ES-I3 (cell line): Measurements from ENCODE around the gene ABTB2.
"Not testable (repeated sequence)": the region's sequence is repeated elsewhere in the genome, so short reads cannot be mapped to it uniquely, and the experiment has no call there.

Experiments
- H3K36me3 ChIP-seq: 2 replicates; pipeline ENCODE4 v1.6.1; 2013; ENCODE audit warnings: mild to moderate bottlenecking, low read length, control low read depth, moderate library complexity; ENCODE audit not compliant: insufficient read depth
- H3K4me1 ChIP-seq: 2 replicates; pipeline ENCODE4 v1.6.1; 2013; ENCODE audit warnings: mild to moderate bottlenecking, control low read depth, low read length; ENCODE audit not compliant: insufficient read depth
- H3K9ac ChIP-seq: 2 replicates; pipeline ENCODE4 v1.6.1; 2013; ENCODE audit warnings: low read depth, mild to moderate bottlenecking, low read length, moderate library complexity
- H3K9me3 ChIP-seq: 2 replicates; pipeline ENCODE4 v1.6.1; 2013; ENCODE audit warnings: mild to moderate bottlenecking, low read length, moderate library complexity; ENCODE audit not compliant: control insufficient read depth, insufficient read depth

The ABTB2 gene

GRCh38 chr11:34185926-34186841 is 171.6 kb downstream of the ABTB2 start:
- no peak overlapping the region for H3K9ac ChIP-seq
- no peaks in the 10 kb centered on the region for H3K36me3 ChIP-seq
- peaks cover 34% of the 10 kb centered on the region for H3K4me1 ChIP-seq
- H3K9me3 ChIP-seq: no peaks in the 10 kb centered on the region

DNA sequence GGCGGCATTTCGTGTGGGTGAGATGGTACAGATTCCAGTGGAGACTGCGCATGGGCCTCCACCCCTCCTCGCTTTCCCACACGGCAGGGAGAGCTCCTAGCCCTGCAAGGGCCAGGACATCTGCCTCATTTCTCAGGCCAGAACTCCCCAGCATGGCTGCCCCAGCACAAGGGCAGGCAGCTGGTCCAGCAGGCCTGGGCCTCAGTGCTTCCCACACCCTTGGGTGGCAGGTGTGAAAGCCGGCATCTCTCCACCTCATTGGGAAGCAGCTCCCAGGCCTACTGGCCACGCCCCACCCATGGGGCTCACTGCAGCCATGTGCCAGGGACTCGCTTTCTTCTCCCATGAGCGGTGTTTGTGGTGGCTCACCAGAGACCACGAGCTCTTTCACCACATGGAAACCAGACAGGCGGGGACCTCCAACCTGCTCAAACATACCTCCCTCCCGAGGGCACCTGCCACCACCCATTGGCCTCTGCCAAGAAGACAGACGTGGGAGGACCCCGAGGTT is 173.2 kb downstream of the ABTB2 start:
- H3K9me3 ChIP-seq: no peaks in the 10 kb centered on the region
- H3K36me3 ChIP-seq: no peaks in the 10 kb centered on the region
- no peak overlapping the region for H3K9ac ChIP-seq
- H3K4me1 ChIP-seq: peaks cover 30% of the 10 kb centered on the region

DNA sequence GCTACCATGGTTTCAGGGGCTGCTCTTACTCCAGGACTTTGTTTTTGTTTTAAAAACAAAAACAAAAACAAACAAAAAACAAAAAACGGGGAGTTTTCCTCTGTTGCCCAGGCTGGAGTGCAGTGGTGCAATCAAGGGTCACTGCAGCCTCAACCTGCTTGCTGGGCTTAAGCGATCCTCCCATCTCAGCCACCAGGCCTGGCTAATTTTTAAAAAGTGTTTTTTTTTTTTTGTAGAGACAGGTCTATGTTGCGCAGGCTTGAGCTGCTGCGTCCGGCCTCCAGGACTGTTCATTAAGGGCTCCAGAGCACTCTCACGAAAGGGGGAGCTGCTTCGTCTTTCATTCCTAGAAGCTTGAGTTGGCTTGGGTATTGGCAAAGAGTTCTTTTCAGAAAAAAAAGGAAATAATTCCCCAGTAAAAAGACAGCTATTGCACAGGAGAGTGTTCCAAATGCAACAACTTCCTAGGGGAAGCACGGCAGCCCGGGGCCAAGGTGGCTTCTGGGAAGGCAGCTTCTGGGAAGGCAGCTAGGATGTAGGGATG is 173.9 kb downstream of the ABTB2 start:
- peaks cover 29% of the 10 kb centered on the region for H3K4me1 ChIP-seq
- H3K9ac ChIP-seq: no peak overlapping the region
- H3K9me3 ChIP-seq: no peaks in the 10 kb centered on the region
- no peaks in the 10 kb centered on the region for H3K36me3 ChIP-seq

DNA sequence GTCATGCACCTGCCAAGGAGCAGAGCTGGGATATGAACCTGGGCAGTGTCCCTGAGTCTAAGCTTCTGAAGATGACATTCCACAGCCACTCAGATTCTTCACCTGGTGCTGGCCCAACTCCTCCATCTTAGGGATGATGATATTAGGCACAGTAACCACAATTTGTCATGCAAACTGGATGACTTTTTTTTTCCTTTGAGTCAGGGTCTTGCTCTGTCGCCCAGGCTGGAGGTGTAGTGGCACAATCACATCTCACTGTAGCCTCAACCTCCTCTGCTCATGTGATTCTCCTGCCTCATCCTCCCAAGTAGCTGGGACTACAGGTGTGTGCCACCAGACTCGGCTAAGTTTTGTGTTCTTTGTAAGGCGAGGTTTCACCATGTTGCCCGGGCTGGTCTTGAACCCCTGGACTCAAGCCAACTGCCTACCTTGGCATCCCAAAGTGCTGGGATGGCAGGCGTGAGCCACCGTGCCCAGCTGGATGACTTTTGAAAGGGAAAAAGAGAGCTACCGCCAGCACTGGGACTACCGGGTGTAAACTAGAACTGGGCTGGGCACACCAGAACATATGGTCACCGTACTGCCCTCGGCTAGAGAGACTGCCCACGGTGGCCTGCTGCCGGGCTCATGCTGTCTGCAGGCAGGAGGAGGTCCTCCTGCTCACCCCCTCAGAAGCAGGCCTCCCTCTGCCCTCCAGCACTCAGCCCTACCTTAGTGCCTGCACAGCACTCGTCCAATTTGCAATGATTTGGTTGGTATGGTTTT is 174.7 kb downstream of the ABTB2 start:
- Histone ChIP-seq H3K36me3 (no peaks in the 10 kb centered on the region), H3K4me1 (peaks cover 21% of the 10 kb centered on the region), H3K9me3 (no peaks in the 10 kb centered on the region), H3K9ac (no peak overlapping the region)

- Histone ChIP-seq H3K4me1 (peaks cover 15% of the 10 kb centered on the region), H3K9me3 (no peaks in the 10 kb centered on the region), H3K9ac (no peak overlapping the region), H3K36me3 (no peaks in the 10 kb centered on the region)
Observed at GRCh38 chr11:34182425-34182824, 175.4 kb downstream of the ABTB2 start.

DNA sequence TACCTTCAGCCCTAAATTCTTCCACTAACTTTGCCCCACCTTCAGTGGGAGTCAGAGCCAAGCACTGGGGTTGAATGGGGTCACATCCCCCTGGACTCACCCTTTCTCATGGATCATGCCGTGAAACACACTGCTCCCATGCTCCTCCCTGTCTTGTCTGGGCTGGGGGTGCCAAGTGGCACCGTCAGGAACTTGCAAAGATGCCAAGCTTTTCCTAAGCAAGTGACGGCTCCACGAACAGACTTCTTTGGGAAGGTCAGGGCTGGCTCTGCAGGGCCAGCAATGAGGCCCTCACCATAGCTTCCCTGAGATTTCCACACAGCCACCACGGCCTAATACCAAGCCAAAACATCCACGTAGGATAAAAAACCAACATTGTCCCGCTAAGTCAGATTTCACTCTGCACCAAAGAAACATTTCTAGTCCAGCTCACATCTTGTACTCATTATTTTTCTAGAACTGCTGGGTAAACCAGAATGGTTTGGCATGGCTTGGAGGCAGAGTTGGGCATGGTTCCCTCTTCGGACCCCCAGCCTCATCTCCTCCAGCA is 175.9 kb downstream of the ABTB2 start:
- Histone ChIP-seq H3K9me3 (no peaks in the 10 kb centered on the region), H3K36me3 (no peaks in the 10 kb centered on the region), H3K4me1 (peaks cover 11% of the 10 kb centered on the region), H3K9ac (no peak overlapping the region)

DNA sequence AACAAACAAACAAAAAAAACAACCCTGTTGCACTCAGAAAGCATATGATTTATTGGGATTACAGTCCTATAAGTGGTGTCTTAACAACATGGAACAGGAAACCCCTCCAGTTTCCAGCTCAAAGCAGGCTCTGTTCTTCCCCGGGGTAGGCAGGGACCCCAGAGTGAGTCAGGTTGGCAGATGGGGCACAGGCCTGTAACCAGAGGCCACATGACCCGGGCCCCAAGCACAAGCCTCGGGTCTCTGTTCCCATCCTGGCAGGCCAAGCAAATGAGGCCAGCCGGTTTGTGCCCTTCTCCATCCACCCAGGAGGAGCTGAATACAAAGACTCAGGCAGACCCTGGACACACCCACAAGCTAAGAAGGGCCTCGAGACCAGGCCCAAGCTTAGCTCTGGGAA is 176.6 kb downstream of the ABTB2 start:
- Histone ChIP-seq H3K36me3 (no peaks in the 10 kb centered on the region), H3K4me1 (peaks cover 4% of the 10 kb centered on the region; the same call in 1 of the 2 replicates), H3K9ac (no peak overlapping the region), H3K9me3 (no peaks in the 10 kb centered on the region)

GRCh38 chr11:34180814-34181165 is 177.0 kb downstream of the ABTB2 start:
- not testable (repeated sequence) for H3K36me3 ChIP-seq, H3K9me3 ChIP-seq, H3K9ac ChIP-seq, H3K4me1 ChIP-seq

GRCh38 chr11:34180040-34180813 is 177.6 kb downstream of the ABTB2 start:
- Histone ChIP-seq H3K9me3 (no peaks in the 10 kb centered on the region), H3K36me3 (no peaks in the 10 kb centered on the region), H3K9ac (no peak overlapping the region), H3K4me1 (no peaks in the 10 kb centered on the region)

DNA sequence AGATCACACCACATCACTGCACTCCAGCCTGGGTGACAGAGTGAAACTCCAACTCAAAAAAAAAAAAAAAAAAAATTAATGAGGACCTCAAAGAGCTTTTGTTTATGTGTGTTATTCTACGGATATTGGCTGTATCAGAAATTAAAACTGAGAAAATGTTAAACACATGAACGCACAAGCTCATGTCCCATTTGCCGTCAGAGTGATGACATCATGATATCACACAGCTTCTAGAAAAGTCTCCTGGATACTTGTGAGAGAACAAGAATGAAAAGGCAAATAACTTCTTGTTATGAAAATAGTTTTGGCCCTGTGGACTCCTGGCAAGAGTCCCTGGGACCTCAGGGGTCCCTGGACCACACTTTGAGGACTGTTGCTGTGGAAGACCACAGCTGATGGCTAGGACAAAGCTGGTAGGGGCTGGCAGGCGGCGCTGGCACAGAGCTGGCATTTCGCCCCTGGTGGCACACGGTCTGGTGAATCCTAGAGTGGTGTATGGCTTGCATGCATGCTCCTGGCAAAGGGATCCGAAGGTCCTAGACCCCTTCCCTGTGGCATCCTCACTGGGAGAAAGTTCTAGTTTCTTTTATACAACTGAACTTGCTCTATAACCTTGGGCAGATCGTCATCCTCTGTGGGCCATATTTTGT is 178.7 kb downstream of the ABTB2 start:
- Histone ChIP-seq H3K9me3 (no peaks in the 10 kb centered on the region), H3K9ac (no peak overlapping the region), H3K36me3 (no peaks in the 10 kb centered on the region), H3K4me1 (no peaks in the 10 kb centered on the region; the same call in 1 of the 2 replicates)

- Histone ChIP-seq H3K36me3 (no peaks in the 10 kb centered on the region), H3K9ac (no peak overlapping the region), H3K9me3 (no peaks in the 10 kb centered on the region), H3K4me1 (no peaks in the 10 kb centered on the region; the same call in 1 of the 2 replicates)
Observed at GRCh38 chr11:34178209-34178821, 179.5 kb downstream of the ABTB2 start.

DNA sequence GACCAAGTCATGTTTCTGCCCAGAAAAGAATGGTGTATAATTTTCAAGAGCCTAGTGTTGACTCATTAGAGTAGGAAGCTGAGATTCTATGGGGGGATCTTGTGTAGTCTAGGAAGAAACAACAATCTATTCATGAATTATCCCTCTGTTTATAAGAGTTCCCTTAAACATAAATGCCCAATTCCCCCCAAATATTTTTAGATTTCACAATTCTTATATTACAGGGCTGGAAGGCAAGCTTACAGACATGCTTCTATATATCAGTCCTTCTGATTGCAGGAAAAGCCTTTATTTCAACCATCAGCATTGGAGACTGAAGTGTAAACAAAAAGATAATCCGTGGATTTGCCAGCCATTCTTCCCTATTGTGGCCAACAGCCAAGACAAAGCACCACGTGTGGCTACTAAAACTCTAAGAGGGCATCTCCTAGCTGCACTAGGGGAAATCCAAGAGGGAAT is 181.0 kb downstream of the ABTB2 start:
- no peaks in the 10 kb centered on the region for H3K36me3 ChIP-seq
- no peaks in the 10 kb centered on the region for H3K9me3 ChIP-seq
- no peak overlapping the region for H3K9ac ChIP-seq
- H3K4me1 ChIP-seq: no peaks in the 10 kb centered on the region; the same call in 1 of the 2 replicates
